ENCODE data around the gene FAN1.
"Not testable (repeated sequence)": the region's sequence is repeated elsewhere in the genome, so short reads cannot be mapped to it uniquely, and the experiment has no call there.

FAN1 gene

DNA sequence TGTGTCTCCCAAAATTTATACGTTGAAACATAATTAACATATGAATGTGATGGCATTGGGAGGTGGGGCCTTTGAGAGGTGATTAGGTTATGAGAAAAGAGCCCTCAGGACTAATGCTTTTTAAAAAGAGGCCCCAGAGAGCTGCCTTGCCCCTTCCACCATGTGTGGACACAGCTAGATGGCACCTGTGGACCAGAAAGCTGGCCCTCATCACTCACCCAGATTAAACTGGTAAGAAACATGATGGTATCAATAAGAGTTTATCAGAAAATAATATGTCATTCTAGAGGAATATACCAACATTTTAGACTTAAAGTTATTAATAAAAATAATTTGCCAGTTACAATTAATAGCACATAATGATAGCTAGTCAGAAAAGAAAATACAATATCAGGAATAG is 25.2 kb upstream of the FAN1 start:
- DNase-seq (ENCODE audit: low spot score): no peak
- ChIA-PET POLR2A (ENCODE audit: low non-redundant PET) (no interaction called here), CTCF (no interaction called here)
- no peak overlapping the region for H3K27ac ChIP-seq
- TF ChIP-seq, protein P1, sequence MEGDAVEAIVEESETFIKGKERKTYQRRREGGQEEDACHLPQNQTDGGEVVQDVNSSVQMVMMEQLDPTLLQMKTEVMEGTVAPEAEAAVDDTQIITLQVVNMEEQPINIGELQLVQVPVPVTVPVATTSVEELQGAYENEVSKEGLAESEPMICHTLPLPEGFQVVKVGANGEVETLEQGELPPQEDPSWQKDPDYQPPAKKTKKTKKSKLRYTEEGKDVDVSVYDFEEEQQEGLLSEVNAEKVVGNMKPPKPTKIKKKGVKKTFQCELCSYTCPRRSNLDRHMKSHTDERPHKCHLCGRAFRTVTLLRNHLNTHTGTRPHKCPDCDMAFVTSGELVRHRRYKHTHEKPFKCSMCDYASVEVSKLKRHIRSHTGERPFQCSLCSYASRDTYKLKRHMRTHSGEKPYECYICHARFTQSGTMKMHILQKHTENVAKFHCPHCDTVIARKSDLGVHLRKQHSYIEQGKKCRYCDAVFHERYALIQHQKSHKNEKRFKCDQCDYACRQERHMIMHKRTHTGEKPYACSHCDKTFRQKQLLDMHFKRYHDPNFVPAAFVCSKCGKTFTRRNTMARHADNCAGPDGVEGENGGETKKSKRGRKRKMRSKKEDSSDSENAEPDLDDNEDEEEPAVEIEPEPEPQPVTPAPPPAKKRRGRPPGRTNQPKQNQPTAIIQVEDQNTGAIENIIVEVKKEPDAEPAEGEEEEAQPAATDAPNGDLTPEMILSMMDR (conservative IDR thresholded peaks at IDR 0.05; ENCODE audit: low read depth): no peak

DNA sequence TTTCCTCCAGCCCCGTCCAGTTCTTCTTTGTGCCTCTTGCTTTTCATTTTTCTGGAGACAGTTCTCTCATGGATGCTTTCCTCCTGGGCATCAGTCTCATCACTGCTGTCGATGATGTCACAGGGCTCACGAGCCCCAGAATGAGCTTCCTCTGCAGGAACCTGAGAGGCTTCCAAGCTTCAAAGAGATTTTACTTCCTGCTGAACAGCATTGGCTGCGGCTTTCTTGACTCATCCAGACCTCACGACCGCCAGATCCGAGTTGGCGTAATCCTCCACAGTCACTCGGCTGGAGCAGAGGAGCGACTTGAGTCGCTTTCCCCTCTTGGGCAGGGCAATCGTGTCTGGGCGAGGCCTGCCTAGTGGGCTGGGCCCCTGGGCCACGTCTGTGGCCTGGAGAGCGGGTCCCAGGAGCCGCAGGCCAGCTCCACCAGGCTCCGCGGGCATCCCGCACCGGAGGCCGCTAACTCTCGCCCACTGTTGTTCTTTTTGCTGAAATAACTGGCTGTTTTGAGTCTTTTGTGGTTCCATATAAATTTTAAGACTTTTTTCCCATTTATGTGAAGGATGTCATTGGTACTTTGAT is 20.8 kb upstream of the FAN1 start:
- DNase-seq (ENCODE audit: low spot score): no peak
- ChIA-PET CTCF (no interaction called here), POLR2A (ENCODE audit: low non-redundant PET) (no interaction called here)
- no peak overlapping the region for H3K27ac ChIP-seq
- TF ChIP-seq, protein P1 (conservative IDR thresholded peaks at IDR 0.05; ENCODE audit: low read depth): no peak

DNA sequence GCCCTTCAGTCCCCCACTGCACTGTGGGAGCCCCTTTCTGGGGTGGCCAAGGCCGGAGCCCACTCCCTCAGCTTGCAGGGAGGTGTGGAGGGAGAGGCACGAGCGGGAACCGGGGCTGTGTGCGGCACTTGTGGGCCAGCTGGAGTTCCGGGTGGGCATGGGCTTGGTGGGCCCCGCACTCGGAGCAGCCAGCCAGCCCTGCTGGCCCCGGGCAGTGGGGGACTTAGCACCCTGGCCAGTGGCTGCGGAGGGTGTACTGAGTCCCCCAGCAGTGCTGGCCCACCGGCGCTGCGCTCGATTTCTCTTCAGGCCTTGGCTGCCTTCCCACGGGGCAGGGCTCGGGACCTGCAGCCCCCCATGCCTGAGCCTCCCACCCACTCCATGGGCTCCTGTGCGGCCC is 20.0 kb upstream of the FAN1 start:
- CTCF ChIA-PET; DNase-seq (ENCODE audit: low spot score); H3K27ac ChIP-seq; POLR2A ChIA-PET (ENCODE audit: low non-redundant PET): not testable (repeated sequence)

DNA sequence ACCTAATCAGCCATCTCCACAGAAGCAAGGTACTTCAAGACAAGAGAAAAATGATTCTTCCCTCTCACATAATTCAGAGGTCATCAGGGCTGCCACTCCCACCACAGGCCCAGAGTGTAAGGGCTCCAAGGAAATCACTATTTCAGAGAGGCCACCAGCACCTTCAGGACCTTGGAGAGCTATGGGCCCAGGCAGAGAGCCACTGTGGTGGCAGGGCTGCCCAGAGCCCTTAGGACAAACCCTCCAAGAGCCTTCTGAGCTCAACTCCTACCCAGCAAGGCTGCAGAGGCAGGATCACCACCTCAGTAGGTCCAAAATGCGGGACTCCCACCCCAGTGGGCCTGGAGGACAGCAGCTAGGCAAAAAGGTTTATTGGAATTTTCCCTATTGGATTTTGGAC is 17.9 kb upstream of the FAN1 start:
- ChIA-PET CTCF (interaction anchor here (0.7 kb wide), 1 partner anchor 19 kb away, joined by 4 read pairs; no protein-coding TSS in a partner anchor), POLR2A (ENCODE audit: low non-redundant PET) (no interaction called here)
- H3K27ac ChIP-seq: no peak overlapping the region
- DNase-seq (ENCODE audit: low spot score): no peak
- TF ChIP-seq, protein P1 (conservative IDR thresholded peaks at IDR 0.05; ENCODE audit: low read depth): no peak

DNA sequence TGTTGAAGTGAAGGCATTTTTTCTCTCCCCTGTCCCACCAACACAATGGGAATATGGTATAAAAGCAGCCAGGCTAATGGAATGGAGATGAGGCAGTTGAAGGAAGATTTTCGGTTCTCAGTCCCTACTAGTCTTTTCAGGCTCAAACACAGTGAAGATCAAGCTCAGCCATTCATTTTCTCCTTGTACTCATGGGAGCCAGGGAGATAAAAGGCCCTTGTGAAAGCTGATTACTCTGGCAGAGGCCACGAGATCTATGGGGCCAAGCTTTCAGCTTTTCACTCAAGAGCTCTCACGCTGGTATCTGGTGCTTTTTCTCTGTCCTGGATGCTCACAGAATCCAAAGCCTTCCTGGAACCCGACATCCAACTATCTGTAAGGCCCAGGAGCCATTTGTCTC is 14.5 kb upstream of the FAN1 start:
- no peak for DNase-seq (ENCODE audit: low spot score)
- TF ChIP-seq, protein P1 (conservative IDR thresholded peaks at IDR 0.05; ENCODE audit: low read depth): no peak
- ChIA-PET CTCF (interaction anchor here (0.7 kb wide), 1 partner anchor 240 kb away, joined by 4 read pairs; no protein-coding TSS in a partner anchor), POLR2A (ENCODE audit: low non-redundant PET) (no interaction called here)
- no peak overlapping the region for H3K27ac ChIP-seq

DNA sequence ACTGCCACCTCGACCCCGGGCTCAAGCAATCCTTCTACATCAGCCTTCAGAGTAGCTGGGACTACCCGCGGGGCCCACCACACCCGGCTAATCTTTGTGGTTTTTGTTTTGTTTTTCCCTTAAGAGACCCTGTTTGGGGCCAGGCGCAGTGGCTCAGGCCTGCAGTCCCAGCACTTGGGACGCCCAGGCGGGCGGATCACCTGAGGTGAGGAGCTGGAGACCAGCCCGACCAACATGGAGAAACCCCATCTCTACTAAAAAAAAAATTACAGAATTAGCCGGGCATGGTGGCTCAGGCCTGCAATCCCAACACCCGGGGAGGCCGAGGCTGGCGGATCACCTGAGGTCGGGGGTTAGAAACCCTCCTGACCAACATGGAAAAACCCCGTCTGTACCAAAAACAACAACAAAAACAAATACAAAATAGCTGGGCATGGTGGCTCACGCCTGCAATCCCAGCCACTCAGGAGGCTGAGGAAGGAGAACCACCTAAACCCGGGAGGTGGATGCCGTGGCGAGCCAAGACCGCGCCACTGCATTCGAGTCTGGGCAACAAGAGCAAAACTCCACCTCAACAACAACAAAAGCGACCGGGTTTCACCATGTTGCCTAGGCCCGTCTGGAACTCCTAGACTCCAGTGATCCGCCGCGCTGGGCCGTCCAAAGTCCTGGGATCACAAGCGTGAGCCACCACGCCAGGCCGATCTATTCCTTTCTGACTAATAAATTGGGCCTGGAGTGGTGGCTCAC is 8.1 kb upstream of the FAN1 start:
- CTCF ChIA-PET: interaction anchor here (0.6 to 1.7 kb wide), 4 partner anchors 29 to 404 kb away, joined by 4 to 7 read pairs (median 5); no protein-coding TSS in a partner anchor
- POLR2A ChIA-PET (ENCODE audit: low non-redundant PET): no interaction called here
- TF ChIP-seq, protein P1 (conservative IDR thresholded peaks at IDR 0.05; ENCODE audit: low read depth): no peak

DNA sequence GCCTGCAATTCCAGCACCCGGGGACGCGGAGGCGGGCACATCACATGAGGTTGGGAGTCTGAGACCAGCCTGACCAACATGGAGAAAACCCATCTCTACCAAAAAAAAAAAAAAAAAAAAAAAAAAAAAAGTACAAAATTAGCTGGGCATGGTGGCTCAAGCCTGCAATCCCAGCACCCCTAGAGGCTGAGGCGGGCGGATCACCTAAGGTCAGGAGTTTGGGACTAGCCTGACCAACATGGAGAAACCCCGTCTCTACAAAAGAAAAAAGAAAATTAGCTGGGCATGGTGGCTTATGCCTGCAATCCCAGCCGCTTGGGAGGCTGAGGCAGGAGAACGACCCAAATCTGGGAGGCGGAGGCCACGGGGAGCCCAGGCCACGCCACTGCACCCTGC is 7.5 kb upstream of the FAN1 start:
- TF ChIP-seq, protein P1 (conservative IDR thresholded peaks at IDR 0.05; ENCODE audit: low read depth): no peak
- POLR2A ChIA-PET (ENCODE audit: low non-redundant PET): no interaction called here
- CTCF ChIA-PET: interaction anchor here (1.6 kb wide), 1 partner anchor 233 kb away, joined by 7 read pairs; no protein-coding TSS in a partner anchor
- H3K27ac ChIP-seq: no peak overlapping the region
- no peak for DNase-seq (ENCODE audit: low spot score)

More for the DNA sequence above, 8.1 kb upstream of the FAN1 start:
- H3K27ac ChIP-seq: no peak overlapping the region
- DNase-seq (ENCODE audit: low spot score): no peak

Measured in RWPE1 (cell line).